Femur (tissue), 1 donor: Measurements from ENCODE around the gene ATP6V0A1.
A peak's percentile ranks its signal among the peaks of the same experiment; 100 is the strongest.
"Not testable (repeated sequence)": the region's sequence is repeated elsewhere in the genome, so short reads cannot be mapped to it uniquely, and the experiment has no call there.

Experiments used
- DNase-seq: peaks from one replicate; pipeline ENCODE4 v3.0.0-alpha.2; 2017

ATP6V0A1 gene

GRCh38 chr17:42520540-42520951 is 61.9 kb downstream of the ATP6V0A1 start:
- DNase-seq: peak; percentile 59

GRCh38 chr17:42521036-42521435 is 62.4 kb downstream of the ATP6V0A1 start:
- DNase-seq: peak; percentile 27

- DNase-seq: peak; percentile 36
These were observed 63.1 kb downstream of the ATP6V0A1 start for GRCh38 chr17:42521666-42522262.

- DNase-seq: no peak
These were observed 63.6 kb downstream of the ATP6V0A1 start for GRCh38 chr17:42522263-42522790.

- DNase-seq: no peak
These were observed 64.2 kb downstream of the ATP6V0A1 start for GRCh38 chr17:42522798-42523278.

- DNase-seq: no peak
These were observed 66.5 kb downstream of the ATP6V0A1 start for GRCh38 chr17:42525221-42525620.

GRCh38 chr17:42526031-42526444 is 67.4 kb downstream of the ATP6V0A1 start:
- peak; percentile 36 for DNase-seq

GRCh38 chr17:42527932-42528331 is 69.3 kb downstream of the ATP6V0A1 start:
- peak; percentile 10 for DNase-seq

- no peak for DNase-seq
These were observed 70.4 kb downstream of the ATP6V0A1 start for GRCh38 chr17:42529061-42529460.

- no peak for DNase-seq
These were observed 72.3 kb downstream of the ATP6V0A1 start for GRCh38 chr17:42530952-42531454.

- DNase-seq: peak; percentile 61
These were observed 73.0 kb downstream of the ATP6V0A1 start for GRCh38 chr17:42531455-42532354.

- no peak for DNase-seq
These were observed 76.7 kb downstream of the ATP6V0A1 start for GRCh38 chr17:42535155-42536047.

GRCh38 chr17:42536048-42536371 is 77.3 kb downstream of the ATP6V0A1 start, which contains the start of gene NAGLU:
Gene NAGLU, plus strand, starts transcription at chr17:42536241. Its CDS starts 32 bp downstream, at chr17:42536273.
- DNase-seq: peak; percentile 96

- DNase-seq: peak; percentile 91
These were observed 77.9 kb downstream of the ATP6V0A1 start for GRCh38 chr17:42536372-42537155.

GRCh38 chr17:42537156-42537805 is 78.6 kb downstream of the ATP6V0A1 start:
- no peak for DNase-seq

GRCh38 chr17:42537826-42538451 is 79.3 kb downstream of the ATP6V0A1 start:
- DNase-seq: no peak

- DNase-seq: no peak
These were observed 79.8 kb downstream of the ATP6V0A1 start for GRCh38 chr17:42538482-42538881.

- DNase-seq: not testable (repeated sequence)
These were observed 81.9 kb downstream of the ATP6V0A1 start for GRCh38 chr17:42540558-42540957.

GRCh38 chr17:42541041-42541833 is 82.6 kb downstream of the ATP6V0A1 start:
- DNase-seq: no peak
